ENCODE measurements around the gene RIC8B. TPM values are rescaled to one million over a fixed set of nuclear protein-coding genes. Genes with fewer than 3 reads are reported as not detected.

Gene RIC8B
- polyA plus RNA-seq, 2 of the 4 experiments (the other 2 are of a cell fraction) = 10.5 to 25.5 TPM

- H3K4me2 ChIP-seq = no peak overlapping the region
- POLR2A ChIA-PET = no interaction called here
Measured at GRCh38 chr12:106926657-106927056, 152.2 kb downstream of the RIC8B start.

DNA sequence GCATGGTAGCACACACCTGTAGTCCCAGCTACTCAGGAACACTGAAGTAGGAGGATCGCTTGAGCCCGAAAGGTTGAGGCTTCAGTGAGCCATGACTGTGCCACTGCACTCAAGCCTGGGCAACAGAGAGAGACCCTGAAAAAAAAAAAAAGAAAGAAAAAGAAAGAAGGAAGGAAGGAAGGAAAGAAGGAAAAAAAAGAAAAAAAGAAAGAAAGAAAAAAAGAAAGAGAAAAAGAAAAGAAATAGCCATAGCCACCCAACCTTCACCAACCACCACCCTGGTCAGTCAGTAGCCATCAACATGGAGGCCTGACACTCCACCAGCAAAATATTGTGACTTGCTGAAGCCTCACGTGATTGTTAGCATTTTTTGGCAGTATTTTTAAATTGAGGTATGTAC lies 159.8 kb downstream of the RIC8B start:
- CTCF ChIA-PET = no interaction called here
- TF ChIP-seq RNF2 (IDR thresholded peaks at IDR 0.05; ENCODE audit: borderline replicate concordance, low read depth) (no peak), POLR2AphosphoS2 (conservative IDR thresholded peaks at IDR 0.05; ENCODE audit: low read length) (no peak)
- ATAC-seq = no peak
- Histone ChIP-seq H3K4me2 (no peak overlapping the region), H3K4me3 (no peak overlapping the region), H3K27ac (no peak overlapping the region), H3K4me1 (no peaks in the 10 kb centered on the region), H3K9me3 (no peaks in the 10 kb centered on the region; the same call in 2 of the 3 replicates)
- POLR2A ChIA-PET = no interaction called here
- WGBS (ENCODE audit: missing lambda C conversion rate) = 68% methylated on average over 3 of the region's 3 CpGs
- FAIRE-seq = no peak
- no peak for DNase-seq (ENCODE audit: low read depth in 1 of 2, low spot score in 1 of 2)

More at GRCh38 chr12:106926657-106927056, 152.2 kb downstream of the RIC8B start:
- no peaks in the 10 kb centered on the region for H3K4me1 ChIP-seq
- no peak for ATAC-seq
- no peaks in the 10 kb centered on the region; the same call in 2 of the 3 replicates for H3K9me3 ChIP-seq
- CTCF ChIA-PET = no interaction called here
- H3K4me3 ChIP-seq = no peak overlapping the region
- H3K27ac ChIP-seq = no peak overlapping the region
- no peak for DNase-seq (ENCODE audit: low read depth in 1 of 2, low spot score in 1 of 2)
- TF ChIP-seq FOSB (CRISPR knock-in tag; IDR thresholded peaks at IDR 0.05) = no peak
- WGBS (ENCODE audit: missing lambda C conversion rate) = 86% methylated on average over 1 of the region's 1 CpG
- FAIRE-seq = no peak

Other genes starting within 250 kb of the RIC8B start
- gene RFX4, start 191.7 kb upstream of the RIC8B start, polyA plus RNA-seq (2011; rRNA removed) = 0.04 TPM in 1 of 2 replicates, not detected in the other
- gene RFX4, start 191.7 kb upstream of the RIC8B start, polyA plus RNA-seq (2017; fragmentation: RNase III; extraction: RNeasy Plus Mini Kit Qiagen cat#74134 plus additional on column Dnase treatment) = not detected in 3 replicates
- gene TMEM263, start 181.2 kb downstream of the RIC8B start, polyA plus RNA-seq (2011; rRNA removed) = 35.9 and 45.6 TPM in 2 replicates
- 31.9 to 33.7 TPM (median 33.4 TPM) in 3 replicates for gene TMEM263, start 181.2 kb downstream of the RIC8B start, polyA plus RNA-seq (2017; fragmentation: RNase III; extraction: RNeasy Plus Mini Kit Qiagen cat#74134 plus additional on column Dnase treatment)
- 10.6 and 13.9 TPM in 2 replicates for gene MTERF2, start 212.5 kb downstream of the RIC8B start, polyA plus RNA-seq (2011; rRNA removed)
- gene MTERF2, start 212.5 kb downstream of the RIC8B start, polyA plus RNA-seq (2017; fragmentation: RNase III; extraction: RNeasy Plus Mini Kit Qiagen cat#74134 plus additional on column Dnase treatment) = 11.7 to 14.5 TPM (median 12.2 TPM) in 3 replicates